ENCODE data around the gene ZNF28. TPM values are rescaled to one million over a fixed set of nuclear protein-coding genes. Genes with fewer than 3 reads are reported as not detected.
"Not testable (repeated sequence)": the region's sequence is repeated elsewhere in the genome, so short reads cannot be mapped to it uniquely, and the experiment has no call there.

The ZNF28 gene
- total RNA-seq, 2 donors from 2014 or later: 50.4 to 52.2 TPM

DNA sequence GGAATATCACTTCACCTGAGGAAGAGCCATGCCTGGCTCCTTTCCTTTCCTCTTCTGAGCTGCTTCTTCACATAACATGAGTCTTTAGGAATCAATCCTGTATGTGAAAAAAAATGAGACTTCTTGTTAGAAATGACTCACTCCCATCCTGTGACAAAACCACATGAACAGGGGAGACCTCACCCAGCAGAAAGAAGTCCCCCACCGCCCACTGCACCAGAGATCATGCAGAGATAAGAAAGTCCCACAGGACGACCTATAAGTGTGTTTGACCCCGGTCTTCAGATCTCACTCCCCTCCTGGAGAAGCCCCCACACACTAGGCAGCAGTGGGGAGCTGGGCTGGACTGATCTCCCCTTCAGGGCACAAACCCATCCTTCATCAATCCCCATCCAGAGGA, 42.6 kb downstream of the ZNF28 start:
- no peaks in the 10 kb centered on the region for H3K27me3 Mint-ChIP-seq (ENCODE audit: insufficient read depth)
- Histone ChIP-seq H3K36me3 (ENCODE audit: control insufficient read depth, insufficient read depth, low read length) (peaks cover 24% of the 10 kb centered on the region), H3K4me1 (ENCODE audit: control insufficient read depth, insufficient read depth, low read length) (no peaks in the 10 kb centered on the region), H3K9ac (ENCODE audit: extremely low read depth, low read length, poor library complexity, severe bottlenecking) (no peak overlapping the region), H3K9me3 (ENCODE audit: control insufficient read depth, low read length) (no peaks in the 10 kb centered on the region), H3K4me3 (ENCODE audit: low read length) (no peak overlapping the region), H3K27me3 (ENCODE audit: control insufficient read depth, insufficient read depth, low read length, poor library complexity, severe bottlenecking) (no peaks in the 10 kb centered on the region), H3K27ac (ENCODE audit: low read depth, low read length) (no peak overlapping the region)
- H3K4me3 Mint-ChIP-seq: no peak overlapping the region
- no peaks in the 10 kb centered on the region for H3K4me1 Mint-ChIP-seq
- 87 to 96% methylated on average over 3 of the region's 3 CpGs for WGBS, 2 experiments (ENCODE audit: insufficient coverage in 1 of 2, insufficient read length in 1 of 2)
- H3K36me3 Mint-ChIP-seq (ENCODE audit: low read depth): peaks cover 63% of the 10 kb centered on the region
- no peaks in the 10 kb centered on the region for H3K9me3 Mint-ChIP-seq
- TF ChIP-seq, protein P1, sequence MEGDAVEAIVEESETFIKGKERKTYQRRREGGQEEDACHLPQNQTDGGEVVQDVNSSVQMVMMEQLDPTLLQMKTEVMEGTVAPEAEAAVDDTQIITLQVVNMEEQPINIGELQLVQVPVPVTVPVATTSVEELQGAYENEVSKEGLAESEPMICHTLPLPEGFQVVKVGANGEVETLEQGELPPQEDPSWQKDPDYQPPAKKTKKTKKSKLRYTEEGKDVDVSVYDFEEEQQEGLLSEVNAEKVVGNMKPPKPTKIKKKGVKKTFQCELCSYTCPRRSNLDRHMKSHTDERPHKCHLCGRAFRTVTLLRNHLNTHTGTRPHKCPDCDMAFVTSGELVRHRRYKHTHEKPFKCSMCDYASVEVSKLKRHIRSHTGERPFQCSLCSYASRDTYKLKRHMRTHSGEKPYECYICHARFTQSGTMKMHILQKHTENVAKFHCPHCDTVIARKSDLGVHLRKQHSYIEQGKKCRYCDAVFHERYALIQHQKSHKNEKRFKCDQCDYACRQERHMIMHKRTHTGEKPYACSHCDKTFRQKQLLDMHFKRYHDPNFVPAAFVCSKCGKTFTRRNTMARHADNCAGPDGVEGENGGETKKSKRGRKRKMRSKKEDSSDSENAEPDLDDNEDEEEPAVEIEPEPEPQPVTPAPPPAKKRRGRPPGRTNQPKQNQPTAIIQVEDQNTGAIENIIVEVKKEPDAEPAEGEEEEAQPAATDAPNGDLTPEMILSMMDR (conservative IDR thresholded peaks at IDR 0.05): no peak
- H3K27ac Mint-ChIP-seq: no peak overlapping the region
- DNase-seq: no peak

DNA sequence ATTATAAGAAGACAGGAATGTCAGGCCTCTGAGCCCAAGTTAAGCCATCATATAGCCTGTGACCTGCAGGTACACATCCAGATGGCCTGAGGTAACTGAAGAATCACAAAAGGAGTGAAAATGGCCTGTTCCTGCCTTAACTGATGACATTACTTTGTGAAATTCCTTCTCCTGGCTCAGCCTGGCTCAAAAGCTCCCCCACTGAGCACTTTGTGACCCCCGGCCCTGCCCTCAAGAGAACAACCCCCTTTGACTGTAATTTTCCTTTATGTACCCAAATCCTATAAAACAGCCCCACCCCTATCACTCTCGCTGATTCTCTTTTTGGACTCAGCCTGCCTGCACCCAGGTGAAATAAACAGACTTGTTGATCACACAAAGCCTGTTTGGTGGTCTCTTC, 65.0 kb downstream of the ZNF28 start:
- peak; percentile 64 for DNase-seq
- not testable (repeated sequence) for H3K27me3 Mint-ChIP-seq (ENCODE audit: insufficient read depth); H3K9ac ChIP-seq (ENCODE audit: extremely low read depth, low read length, poor library complexity, severe bottlenecking); H3K4me1 ChIP-seq (ENCODE audit: control insufficient read depth, insufficient read depth, low read length); H3K27ac ChIP-seq (ENCODE audit: low read depth, low read length); H3K4me3 ChIP-seq (ENCODE audit: low read length); H3K27me3 ChIP-seq (ENCODE audit: control insufficient read depth, insufficient read depth, low read length, poor library complexity, severe bottlenecking); H3K4me3 Mint-ChIP-seq; H3K36me3 ChIP-seq (ENCODE audit: control insufficient read depth, insufficient read depth, low read length)
- peaks cover 25% of the 10 kb centered on the region for H3K36me3 Mint-ChIP-seq (ENCODE audit: low read depth)
- peaks cover 31% of the 10 kb centered on the region for H3K9me3 Mint-ChIP-seq
- H3K4me1 Mint-ChIP-seq: peaks cover 41% of the 10 kb centered on the region
- peak overlapping the region; percentile 29 for H3K27ac Mint-ChIP-seq
- WGBS, 2 experiments (ENCODE audit: insufficient coverage in 1 of 2, insufficient read length in 1 of 2): 58 to 76% methylated on average over 2 of the region's 2 CpGs
- peaks cover 49% of the 10 kb centered on the region for H3K9me3 ChIP-seq (ENCODE audit: control insufficient read depth, low read length)

DNA sequence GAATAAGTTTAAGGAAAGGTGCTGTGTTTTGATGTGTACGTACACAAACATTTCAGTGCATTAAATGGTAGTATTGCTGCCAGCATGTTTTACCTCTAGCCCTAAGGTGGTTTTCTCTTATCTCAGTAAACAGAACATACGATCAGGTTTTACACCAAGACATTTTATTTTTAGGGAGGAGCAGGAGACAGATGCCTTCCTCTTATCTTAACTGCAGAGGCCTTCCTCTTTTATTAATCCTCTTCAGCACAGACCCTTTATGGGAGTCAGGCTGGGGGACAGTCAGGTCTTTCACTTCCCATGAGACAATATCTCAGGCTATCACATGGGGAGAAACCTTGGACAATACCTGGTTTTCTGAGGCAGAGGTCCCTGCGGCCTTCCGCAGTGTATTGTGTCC, 71.7 kb downstream of the ZNF28 start:
- no peaks in the 10 kb centered on the region for H3K36me3 ChIP-seq (ENCODE audit: control insufficient read depth, insufficient read depth, low read length)
- Mint-ChIP-seq H3K27me3 (ENCODE audit: insufficient read depth) (no peaks in the 10 kb centered on the region), H3K4me3 (peak overlapping the region; percentile 18), H3K36me3 (ENCODE audit: low read depth) (peaks cover 13% of the 10 kb centered on the region), H3K4me1 (peaks cover 72% of the 10 kb centered on the region), H3K27ac (peak overlapping the region; percentile 32), H3K9me3 (peaks cover 18% of the 10 kb centered on the region)
- H3K27ac ChIP-seq (ENCODE audit: low read depth, low read length): no peak overlapping the region
- WGBS, 2 experiments (ENCODE audit: insufficient coverage in 1 of 2, insufficient read length in 1 of 2): 90 to 100% methylated on average over 1 to 4 of the region's 4 CpGs
- H3K9me3 ChIP-seq (ENCODE audit: control insufficient read depth, low read length): peaks cover 45% of the 10 kb centered on the region
- peak overlapping the region; percentile 71 for H3K4me3 ChIP-seq (ENCODE audit: low read length)
- H3K4me1 ChIP-seq (ENCODE audit: control insufficient read depth, insufficient read depth, low read length): no peaks in the 10 kb centered on the region
- peak overlapping the region; percentile 25 for H3K9ac ChIP-seq (ENCODE audit: extremely low read depth, low read length, poor library complexity, severe bottlenecking)
- no peak for DNase-seq
- H3K27me3 ChIP-seq (ENCODE audit: control insufficient read depth, insufficient read depth, low read length, poor library complexity, severe bottlenecking): no peaks in the 10 kb centered on the region
- TF ChIP-seq, protein P1 (conservative IDR thresholded peaks at IDR 0.05): no peak

DNA sequence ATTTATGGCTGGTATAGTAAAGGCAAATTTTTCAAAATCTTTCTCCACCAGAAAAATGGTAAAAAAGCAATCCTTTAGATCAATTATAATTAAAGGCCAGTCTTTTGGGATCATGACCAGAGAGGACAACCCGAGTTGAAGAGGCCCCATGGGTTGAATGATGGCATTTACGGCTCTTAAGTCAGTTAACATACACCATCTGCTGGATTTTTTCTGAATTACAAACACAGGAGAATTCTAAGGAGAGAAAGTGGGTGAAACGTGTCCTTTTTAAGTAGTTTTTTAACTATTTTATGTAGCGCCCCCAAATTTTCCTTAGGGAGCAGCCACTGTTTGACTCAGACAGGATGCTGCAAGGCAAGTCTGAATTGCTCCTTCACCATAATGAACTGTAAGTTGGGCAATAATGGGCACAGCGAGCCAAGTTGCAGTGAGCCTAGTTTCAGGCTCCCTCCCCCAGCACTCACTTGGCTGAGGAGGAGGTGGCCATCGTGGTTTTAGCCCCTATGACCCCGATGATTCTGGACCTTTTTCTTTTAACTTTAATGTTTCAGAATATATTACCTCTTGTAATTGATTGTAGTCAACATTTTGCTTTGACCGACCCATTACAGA, 73.0 kb downstream of the ZNF28 start:
- Histone ChIP-seq H3K27me3 (ENCODE audit: control insufficient read depth, insufficient read depth, low read length, poor library complexity, severe bottlenecking) (no peaks in the 10 kb centered on the region), H3K9me3 (ENCODE audit: control insufficient read depth, low read length) (peaks cover 38% of the 10 kb centered on the region), H3K9ac (ENCODE audit: extremely low read depth, low read length, poor library complexity, severe bottlenecking) (no peak overlapping the region), H3K4me1 (ENCODE audit: control insufficient read depth, insufficient read depth, low read length) (peaks cover 1% of the 10 kb centered on the region), H3K36me3 (ENCODE audit: control insufficient read depth, insufficient read depth, low read length) (no peaks in the 10 kb centered on the region), H3K27ac (ENCODE audit: low read depth, low read length) (no peak overlapping the region), H3K4me3 (ENCODE audit: low read length) (peak overlapping the region; percentile 71)
- Mint-ChIP-seq H3K27ac (peak overlapping the region; percentile 59), H3K4me3 (peak overlapping the region; percentile 32), H3K36me3 (ENCODE audit: low read depth) (no peaks in the 10 kb centered on the region), H3K27me3 (ENCODE audit: insufficient read depth) (no peaks in the 10 kb centered on the region), H3K4me1 (peaks cover 84% of the 10 kb centered on the region), H3K9me3 (peaks cover 4% of the 10 kb centered on the region)
- 6 to 25% methylated on average over 4 to 6 of the region's 8 CpGs for WGBS, 2 experiments (ENCODE audit: insufficient coverage in 1 of 2, insufficient read length in 1 of 2)
- TF ChIP-seq, protein P1 (conservative IDR thresholded peaks at IDR 0.05): peak; percentile 76
- no peak for DNase-seq

Measured in endodermal cell (in vitro differentiated cells).